ENCODE data around the gene EFCAB12.
A peak's percentile ranks its signal among the peaks of the same experiment; 100 is the strongest.

The EFCAB12 gene

DNA sequence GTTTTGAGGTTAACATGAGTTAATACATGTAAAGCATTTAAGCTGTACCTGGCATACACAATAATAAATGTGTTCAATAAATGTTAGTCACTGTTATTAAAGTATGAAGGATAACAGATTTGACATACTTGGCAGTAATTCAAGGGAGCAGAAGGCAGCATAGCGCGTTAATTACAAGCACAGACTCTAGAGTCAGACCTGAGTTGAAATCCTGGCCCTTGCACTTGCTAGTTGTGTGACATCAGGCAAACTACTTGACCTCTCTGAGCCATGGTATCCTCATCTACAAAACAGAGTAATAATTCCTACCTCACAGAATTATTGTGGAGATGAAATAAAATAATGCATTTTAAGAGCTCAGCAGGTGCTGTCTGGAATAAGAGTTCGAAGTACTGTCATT is 17.0 kb upstream of the EFCAB12 start:
- no peak for DNase-seq (ENCODE audit: low spot score)

DNA sequence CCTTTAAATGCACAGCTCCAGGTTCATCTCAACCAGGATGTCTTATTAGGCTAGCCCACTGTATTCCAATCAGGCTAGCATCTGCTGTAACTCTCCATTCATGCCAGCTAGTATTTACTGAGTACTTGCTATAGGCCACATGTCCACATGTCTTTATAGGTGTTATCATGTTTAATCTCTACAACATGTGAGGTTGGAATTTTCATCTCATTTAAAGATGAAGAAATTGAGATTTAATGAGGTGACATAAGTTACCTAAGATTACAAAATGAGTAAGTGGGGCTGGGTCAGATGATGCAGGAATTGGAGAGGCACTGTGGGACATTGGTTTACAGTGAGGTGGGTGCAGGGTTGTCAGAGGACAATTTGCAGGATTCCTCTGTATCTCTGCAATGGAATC is 14.5 kb upstream of the EFCAB12 start:
- no peak for DNase-seq (ENCODE audit: low spot score)

DNA sequence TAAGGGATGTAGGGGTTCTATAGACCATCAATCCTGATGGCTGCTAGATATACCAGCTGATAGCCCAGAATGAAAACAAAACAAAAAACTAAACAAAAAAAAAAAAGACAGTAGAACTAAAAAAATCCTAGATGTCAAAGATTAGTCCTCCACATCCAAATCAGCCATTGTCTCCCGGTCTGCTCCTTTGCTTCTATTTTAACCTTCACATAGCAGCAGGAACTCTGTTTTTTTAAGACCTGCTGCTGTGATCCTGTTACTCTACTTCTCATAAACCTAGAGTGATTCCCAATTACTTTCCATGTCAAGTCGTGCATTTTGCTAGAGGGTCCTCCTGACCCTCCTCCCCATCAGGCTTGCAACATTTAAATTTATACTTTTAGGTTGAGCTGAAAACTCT is 14.1 kb upstream of the EFCAB12 start:
- DNase-seq (ENCODE audit: low spot score), result no peak

DNA sequence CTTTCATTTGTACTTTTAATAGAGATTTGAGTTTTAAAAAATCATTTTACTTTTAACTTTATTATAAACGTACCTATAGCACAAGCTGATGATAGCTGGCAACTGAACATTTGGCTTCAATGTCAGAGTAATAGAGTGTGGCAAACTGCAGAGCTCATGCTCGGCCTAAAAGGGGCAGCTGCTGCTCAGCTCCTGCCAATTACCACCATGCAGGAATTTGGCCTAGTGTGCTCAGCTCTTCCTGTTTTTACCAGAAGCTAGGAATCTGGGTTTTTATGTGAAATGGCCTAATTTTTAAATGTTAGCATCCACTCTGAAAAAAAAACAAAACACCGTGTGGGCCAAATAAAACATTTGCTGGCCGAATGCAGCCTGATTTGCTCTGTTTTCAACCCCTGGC is 13.3 kb upstream of the EFCAB12 start:
- DNase-seq (ENCODE audit: low spot score), result peak; percentile 62

DNA sequence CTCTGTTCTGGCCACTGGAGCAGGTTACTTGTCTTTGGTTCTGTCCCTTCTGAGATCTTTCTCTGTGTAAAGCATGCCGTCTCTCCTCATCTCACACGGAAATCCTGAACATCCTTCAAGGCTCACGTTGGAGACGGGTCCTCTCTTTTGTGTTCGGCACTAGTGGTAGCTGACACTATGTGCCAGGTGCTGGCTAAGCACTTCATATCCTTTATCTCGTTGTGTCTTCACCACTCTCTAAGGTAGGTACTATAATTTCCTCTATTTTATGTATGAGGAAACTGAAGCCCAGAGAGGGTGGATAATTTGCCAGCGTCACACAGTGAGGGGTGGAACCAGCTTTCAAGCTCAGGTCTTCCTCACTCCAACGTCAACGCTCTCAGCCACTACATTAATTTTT is 12.8 kb upstream of the EFCAB12 start:
- no peak for DNase-seq (ENCODE audit: low spot score)

DNA sequence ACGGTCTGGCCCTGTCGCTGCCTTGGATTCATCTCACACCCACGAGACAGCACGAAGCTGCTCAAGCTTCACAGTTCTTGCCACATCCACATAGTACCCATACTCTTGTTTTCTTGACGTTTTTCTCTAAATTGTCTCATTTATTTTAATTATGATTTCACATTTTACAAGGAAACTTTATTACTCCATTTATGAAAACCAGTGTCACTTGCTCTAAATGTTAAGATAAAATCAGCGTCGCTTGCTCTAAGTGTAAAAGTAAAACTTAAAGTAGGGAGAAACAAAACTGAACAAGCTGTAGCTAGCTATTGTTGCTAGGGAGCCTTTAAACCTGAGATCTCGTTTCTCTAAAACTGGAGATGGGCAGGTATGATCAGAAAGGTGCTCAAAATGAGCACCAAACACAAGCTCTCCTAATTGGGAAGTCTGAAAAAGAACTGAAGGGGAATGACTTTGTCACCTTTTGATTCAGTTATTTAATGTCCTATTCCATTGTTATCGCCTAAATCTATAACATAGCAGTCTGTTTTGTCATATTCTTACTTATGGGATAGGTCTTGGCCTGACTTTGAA is 12.3 kb upstream of the EFCAB12 start:
- no peak for DNase-seq (ENCODE audit: low spot score)

DNA sequence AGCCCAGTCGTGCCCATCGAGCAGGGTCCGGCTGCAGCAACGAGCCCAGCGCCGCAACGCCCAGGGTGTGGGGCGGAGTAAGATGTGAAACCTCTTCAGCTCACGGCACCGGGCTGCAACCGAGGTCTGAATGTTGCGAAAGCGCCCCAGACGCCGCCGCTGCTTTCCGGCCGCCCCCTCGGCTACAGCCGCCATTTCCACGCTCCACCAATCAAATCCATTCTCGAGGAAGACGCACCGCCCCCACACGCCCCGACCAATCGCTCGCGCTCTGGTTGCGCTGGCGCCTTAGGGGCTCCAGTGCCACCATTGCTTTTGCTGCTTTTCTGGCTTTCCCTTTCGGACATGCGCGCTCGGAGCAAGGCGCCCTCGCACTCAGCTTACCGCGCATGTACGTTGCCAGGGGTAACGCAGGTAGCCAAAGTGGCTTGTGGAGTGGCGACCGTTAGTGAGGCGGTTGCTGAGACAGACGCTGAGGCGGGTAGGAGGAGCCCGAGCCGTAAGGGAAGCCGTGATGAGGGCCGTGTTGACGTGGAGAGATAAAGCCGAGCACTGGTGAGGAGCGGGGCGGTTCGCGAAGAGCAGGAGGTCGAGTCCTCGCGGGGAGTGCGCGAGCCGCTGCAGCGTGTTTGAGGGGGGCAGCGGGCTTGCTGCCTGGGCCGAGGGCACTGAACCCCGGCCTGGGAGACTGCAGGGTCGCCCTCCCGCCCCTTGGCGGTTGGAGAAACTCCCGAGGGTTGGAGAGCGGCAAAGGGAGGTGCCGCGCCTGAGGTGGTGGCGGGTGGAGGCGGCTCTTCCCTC is 11.6 kb upstream of the EFCAB12 start, which contains the start of the genes IFT122 and MBD4:
Gene IFT122 (plus strand): TSS at position 408 of the 801 bp plus-strand sequence. CDS start 107 bp downstream, at position 515.
Gene MBD4 (minus strand): TSS at position 132 of the 801 bp plus-strand sequence. CDS start 115 bp downstream, at position 17.
- DNase-seq (ENCODE audit: low spot score), result peak; percentile 99

DNA sequence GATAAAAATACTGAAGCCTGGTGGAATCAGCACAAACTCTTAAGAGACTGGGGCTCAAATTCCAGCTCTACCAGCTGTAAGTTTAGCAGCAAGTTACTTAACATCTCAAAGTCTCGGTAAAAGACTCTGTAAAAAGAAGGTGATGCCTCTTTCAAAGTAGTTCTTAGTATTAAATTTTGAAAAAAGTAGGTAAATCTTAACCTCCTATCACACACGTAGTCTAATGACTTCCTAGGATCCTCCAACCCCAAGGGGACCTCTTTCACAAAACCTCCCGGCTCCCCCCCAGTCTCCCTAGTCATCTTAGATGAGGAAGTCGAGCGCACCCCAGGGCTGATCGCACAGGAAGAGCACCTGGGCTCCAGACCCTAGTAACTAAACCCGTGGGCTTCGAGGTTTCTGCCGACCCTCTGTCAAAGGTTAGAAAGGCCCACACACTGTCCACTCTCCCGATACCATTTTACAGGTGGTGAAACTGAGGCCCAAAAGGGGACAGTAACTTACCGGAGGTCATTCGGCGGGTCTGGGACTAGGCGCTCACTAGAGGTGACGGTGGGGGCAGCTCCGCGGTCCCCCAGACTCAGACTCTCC is 10.9 kb upstream of the EFCAB12 start:
- peak; percentile 19 for DNase-seq (ENCODE audit: low spot score)

DNA sequence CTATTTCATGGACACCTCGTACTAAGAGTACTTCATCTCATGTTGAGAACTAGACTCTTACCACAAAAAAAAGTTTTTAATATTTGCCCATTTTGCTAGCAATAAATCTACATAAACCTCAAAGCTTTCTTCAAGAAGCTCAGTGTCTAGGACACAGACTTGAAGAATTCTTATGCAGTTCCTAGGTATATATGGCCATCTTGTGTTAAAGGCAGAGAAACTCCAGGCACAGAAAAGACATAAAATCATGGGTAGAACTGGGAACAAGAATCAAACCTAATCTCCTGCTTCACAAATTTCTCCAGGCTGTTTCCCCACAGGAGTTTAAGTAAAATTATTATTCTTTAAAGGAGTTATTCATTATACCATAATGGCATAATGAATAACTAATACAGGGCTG is 6.9 kb upstream of the EFCAB12 start:
- DNase-seq (ENCODE audit: low spot score), result no peak

DNA sequence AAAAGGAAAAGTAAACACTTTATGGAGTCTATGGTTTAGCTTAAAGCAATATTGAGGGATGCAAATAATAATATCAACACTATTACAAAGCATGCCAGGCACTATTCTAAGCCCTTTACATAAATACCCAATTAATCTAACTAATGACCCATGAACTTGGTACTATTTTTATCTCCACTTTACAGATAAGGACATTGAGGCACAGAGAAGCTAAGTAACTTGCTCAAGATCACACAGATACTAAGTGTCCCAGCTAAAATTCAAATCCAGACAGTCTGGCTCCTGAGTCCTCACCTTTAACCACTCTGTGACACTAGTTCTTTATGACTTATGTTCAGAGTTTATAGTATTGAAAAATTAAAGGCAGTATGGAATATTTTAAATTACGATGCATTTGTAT is 5.7 kb upstream of the EFCAB12 start:
- DNase-seq (ENCODE audit: low spot score), result no peak

DNA sequence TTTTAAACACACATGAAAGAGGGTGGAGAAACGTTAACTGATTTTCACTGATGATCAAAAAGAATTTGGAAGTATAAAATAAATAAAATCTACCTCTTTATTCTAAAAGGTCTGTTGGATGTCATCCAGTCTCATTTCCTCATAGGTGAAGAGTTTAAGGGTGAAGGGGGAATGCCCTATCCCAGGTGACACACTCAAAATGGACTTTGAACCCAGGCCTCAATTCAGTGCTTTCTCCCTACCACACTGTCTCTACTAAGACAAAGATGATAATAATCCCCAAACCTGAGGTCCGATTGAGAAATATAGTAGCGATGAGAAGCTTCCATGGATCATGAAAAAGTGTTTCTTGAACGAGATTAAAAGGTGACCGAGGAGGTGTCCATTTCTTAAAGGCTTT is 5.1 kb upstream of the EFCAB12 start:
- DNase-seq (ENCODE audit: low spot score), result no peak

DNA sequence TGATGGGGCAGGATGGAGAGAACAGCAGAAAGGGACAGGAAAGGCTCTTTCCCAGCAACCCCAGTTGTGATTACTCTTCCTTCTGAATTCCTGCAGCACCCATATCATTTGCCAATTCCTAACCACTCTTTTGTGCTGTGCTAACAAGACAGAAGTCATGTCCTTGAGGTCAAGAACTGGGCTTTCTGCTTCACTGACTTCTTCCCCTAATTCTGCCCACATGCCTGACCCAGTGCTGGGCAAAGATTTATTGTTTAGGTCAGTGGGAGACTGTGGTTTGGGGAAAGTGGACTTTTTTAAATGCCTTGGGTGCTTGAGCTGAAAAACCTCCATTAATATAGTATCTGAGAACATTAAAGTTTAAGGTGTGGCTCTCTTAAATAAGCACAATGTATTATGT is 4.2 kb upstream of the EFCAB12 start:
- no peak for DNase-seq (ENCODE audit: low spot score)

DNA sequence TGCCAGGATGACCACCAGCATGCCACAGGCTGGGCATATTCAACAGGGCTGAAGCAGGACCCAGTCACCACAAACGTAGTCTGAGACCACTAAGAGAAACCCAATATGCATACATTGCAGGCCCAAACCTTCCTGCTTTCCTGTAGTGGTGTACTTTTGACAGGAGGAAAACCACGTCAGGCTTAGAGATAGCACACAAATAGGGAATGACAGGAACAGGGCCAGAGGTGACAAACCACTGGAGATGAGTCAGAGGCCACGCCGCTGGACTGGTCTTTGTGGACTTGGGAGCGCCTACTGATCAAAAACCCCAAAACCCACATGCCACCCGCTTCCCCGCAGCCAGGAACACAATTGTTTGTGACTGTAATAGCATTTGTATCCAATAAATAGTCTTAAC is 3.6 kb upstream of the EFCAB12 start:
- no peak for DNase-seq (ENCODE audit: low spot score)

DNA sequence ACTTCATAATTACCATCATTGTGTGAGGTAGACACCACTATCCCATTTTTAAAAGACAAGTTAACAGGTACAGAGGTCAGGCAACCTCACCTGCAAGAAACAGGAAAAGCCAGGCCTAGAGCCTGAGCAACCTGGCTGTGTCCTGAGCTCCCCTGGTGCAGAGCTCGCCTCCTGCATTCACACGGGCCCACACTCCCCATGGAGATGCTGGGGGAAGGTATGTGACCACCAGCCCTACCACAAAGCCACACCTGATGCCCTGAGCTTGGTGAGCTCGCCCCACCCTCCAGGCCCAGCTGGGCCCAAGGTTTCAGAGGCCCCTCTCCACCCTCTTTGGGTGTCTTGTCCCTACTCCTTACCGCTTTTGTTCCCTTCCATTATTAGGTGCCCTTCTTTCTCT is 1.2 kb upstream of the EFCAB12 start:
- DNase-seq (ENCODE audit: low spot score), result no peak

DNA sequence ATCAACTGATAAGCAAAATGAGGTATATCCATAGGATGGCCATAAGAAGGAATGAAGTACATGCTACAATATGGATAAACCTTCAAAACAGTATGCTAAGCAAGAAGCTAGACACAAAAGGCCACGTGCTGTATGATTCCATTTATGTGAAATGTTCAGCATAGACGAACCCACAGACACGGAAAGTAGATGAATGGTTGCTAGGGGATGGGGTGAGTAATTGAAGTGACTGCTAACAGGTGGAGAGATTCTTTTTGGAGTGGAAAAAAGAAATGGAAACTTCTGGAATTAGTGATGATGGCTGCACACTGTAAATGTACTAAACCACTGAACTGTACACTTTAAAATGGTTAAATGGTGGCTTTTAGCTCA is 630 bp upstream of the EFCAB12 start:
- DNase-seq (ENCODE audit: low spot score), result no peak

DNA sequence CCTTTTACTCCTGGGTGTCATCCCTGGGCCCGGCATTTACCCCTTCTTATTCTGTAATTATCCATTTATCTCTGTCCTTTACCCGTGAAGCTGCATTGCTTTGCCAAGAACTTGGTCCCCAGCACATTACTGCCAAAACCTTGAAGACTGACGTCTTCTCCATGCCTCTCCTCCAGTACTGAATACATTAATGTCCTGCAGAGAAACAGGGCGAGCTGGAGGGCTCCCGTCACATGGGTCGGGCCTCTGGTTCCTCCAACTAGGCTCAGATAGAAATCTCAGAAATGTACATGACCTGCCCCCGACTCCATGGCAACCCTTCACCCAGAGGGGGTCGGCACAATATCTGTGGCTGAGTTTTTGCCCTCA is 445 bp downstream of the EFCAB12 start:
- DNase-seq (ENCODE audit: low spot score), result no peak

DNA sequence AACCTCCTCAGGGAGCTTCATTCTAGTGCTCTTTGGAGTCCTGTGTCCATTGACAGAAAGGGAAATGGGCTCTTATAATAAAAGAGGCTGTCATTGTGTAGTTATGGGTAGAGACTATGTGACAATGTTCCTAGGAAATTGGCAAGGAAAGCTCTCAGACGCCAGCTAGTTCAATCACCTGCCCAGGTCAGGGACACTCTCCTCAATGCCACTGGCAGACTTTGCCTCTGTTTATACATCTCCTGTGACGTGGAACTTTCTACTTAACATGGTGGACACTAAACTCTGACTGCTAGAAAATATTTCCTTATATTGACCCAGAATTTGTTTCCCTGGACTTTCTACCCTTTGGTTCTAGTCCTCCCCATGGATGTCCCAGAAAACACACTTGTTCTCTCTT is 2.8 kb downstream of the EFCAB12 start:
- no peak for DNase-seq (ENCODE audit: low spot score)

DNA sequence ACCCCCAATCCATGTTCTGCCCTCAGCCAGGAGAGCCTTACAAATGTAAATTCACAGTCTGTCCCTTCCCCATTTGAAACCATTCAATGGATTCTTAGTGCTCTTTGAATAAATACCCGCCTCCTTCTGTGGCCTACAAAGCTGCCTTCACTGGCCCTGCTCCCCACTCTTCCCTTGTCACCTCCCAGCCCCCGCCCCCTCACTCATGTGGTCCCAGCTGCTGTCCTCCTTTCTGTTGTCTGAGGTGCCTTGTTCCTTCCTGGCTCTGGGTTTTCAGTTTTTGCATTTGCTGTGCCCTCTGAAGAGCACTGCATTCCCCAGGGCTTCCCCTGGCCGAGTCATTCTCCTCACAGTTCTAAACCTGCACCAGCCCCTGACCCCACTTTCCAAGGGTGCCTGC is 3.2 kb downstream of the EFCAB12 start:
- DNase-seq (ENCODE audit: low spot score), result no peak

DNA sequence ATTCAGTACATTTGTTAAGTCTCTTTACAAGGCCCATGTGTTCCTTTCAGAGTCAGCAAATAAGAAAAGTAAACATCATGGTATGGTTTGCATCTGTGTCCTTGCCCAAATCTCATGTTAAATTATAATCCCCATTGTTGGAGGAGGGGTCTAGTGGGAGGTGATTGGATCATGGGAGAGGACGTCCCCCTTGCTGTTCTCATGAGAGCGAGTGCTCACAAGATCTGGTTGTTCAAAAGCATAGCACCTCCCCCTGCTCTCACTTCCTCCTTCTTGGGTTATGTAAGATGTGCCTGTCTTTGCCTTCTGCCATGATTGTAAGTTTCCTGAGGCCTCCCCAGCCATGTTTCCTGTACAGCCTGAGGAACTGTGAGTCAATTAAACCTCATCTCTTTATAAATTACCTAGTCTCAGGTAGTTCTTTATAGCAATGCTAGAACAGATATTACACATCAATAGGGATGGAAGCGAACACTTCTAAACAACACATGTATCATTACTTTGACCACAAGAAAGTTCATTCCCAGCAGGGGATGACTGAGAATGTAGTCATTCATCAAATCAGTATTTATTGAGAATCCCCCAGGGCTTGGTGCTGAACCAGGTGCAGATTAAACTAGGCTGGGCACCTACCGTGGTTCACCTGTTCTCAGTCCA is 4.1 kb downstream of the EFCAB12 start:
- no peak for DNase-seq (ENCODE audit: low spot score)

DNA sequence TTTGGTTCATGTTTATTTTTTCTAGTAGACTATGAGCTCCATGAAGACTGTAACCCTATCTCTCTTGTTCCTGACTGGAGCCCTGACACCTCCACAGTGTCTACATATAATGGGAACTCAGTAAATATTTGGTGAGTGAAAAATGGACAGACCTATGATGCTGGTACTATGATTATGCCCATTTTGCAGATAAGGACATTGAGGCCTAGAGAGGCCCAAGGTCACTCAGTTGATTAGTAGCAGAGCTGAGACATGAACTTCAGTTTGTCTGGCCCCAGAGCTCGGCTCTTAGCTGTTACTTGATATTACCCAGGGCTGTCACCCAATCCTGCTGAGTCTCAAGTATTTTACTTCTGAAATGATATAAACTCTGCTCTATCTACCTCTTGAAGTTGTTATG is 5.5 kb downstream of the EFCAB12 start:
- no peak for DNase-seq (ENCODE audit: low spot score)

DNA sequence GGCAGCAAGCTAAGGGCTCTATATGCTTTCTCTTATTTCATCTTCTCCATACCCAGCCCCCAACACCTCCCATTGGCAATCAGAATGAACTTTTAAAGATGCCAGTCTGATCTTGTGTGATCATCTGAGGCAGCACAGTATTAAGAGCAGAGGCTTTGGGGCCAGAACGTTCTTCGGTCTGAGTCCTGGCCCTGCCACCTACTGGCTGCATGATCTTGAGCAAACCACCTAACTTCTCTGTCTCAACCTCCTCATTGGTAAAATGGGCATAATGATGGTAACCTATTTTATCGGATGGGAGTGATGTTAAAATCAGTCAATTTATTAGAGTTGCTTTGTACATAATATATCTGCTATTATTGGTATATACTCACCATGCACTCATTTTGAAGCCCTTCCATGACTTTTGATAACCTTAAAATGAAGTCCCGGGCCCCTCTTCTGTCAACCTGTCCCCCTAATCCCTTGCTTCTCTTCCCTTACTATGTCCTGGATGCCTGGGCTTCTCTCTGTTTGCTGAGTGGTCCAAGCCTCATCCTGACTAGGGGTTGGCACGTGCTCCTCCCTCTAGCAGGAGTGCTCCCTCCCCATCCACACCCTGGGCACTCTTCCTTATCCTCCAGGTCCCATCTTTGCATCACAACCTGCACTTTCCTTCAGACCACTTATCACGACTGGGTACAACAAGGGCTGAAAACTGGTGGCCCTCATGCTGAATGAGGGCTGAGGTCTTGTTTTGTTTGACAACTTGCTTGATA is 6.3 kb downstream of the EFCAB12 start:
- DNase-seq (ENCODE audit: low spot score), result no peak

DNA sequence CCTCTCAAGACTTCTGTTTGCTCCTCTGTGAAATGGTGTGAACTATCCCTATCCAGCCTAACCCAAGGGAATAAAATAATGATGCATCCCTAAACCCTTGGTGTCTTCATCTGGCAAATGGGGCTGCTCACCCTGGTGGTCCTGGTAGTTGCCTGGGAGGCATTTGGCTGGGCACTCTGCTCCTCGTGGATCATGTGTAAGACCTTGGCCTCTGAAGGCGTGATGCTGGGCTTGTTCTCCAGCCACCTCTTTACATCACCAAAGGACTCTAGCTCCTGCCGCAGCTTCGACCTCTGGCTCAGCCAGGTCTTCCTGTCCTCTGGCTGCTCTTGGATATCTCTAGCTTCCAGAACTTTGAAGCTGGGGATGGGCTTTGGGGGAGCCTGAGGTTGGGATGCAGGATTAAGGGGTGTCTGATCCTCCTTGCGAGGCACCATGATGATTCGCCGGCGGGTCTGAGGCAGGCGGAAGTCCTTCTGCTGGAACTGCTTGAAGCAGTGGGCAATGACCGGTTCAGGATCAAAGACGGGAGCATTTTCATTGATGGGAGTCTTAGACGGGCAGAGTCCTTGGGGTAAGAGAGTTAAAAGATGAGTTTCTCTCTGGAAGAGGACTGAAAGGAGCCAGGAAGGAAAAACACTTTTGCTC is 7.1 kb downstream of the EFCAB12 start:
- no peak for DNase-seq (ENCODE audit: low spot score)
